ENCODE results near the gene CHIT1. TPM values are rescaled to one million over a fixed set of nuclear protein-coding genes. Genes with fewer than 3 reads are reported as not detected.
"Not testable (repeated sequence)": the region's sequence is repeated elsewhere in the genome, so short reads cannot be mapped to it uniquely, and the experiment has no call there.

CHIT1 gene
- 0.20 TPM for total RNA-seq

- no peak for ATAC-seq
Observed at GRCh38 chr1:203229471-203230135, at the start of gene CHIT1. CHIT1 (minus strand) TSS chr1:203229673; CDS start chr1:203229636, 37 bp downstream.

- no peak for ATAC-seq
Observed at GRCh38 chr1:203278885-203279406, 49.5 kb upstream of the CHIT1 start.

GRCh38 chr1:203278082-203278884, 48.8 kb upstream of the CHIT1 start:
- ATAC-seq, result peak; percentile 4

GRCh38 chr1:203276916-203277545, 47.6 kb upstream of the CHIT1 start:
- ATAC-seq, result no peak

- ATAC-seq, result no peak
Observed at GRCh38 chr1:203276408-203276807, 46.9 kb upstream of the CHIT1 start.

GRCh38 chr1:203275656-203276272, 46.3 kb upstream of the CHIT1 start:
- ATAC-seq, result no peak

GRCh38 chr1:203274603-203275381, 45.3 kb upstream of the CHIT1 start:
- peak; percentile 59 for ATAC-seq

- peak; percentile 0 for ATAC-seq
Observed at GRCh38 chr1:203273869-203274602, 44.6 kb upstream of the CHIT1 start.

GRCh38 chr1:203273206-203273868, 43.9 kb upstream of the CHIT1 start:
- peak; percentile 87 for ATAC-seq

GRCh38 chr1:203272633-203273205, 43.2 kb upstream of the CHIT1 start:
- ATAC-seq, result no peak

GRCh38 chr1:203271962-203272632, 42.6 kb upstream of the CHIT1 start:
- no peak for ATAC-seq

- ATAC-seq, result no peak
Observed at GRCh38 chr1:203271018-203271743, 41.7 kb upstream of the CHIT1 start.

- no peak for ATAC-seq
Observed at GRCh38 chr1:203270448-203270847, 41.0 kb upstream of the CHIT1 start.

- no peak for ATAC-seq
Observed at GRCh38 chr1:203269654-203270020, 40.2 kb upstream of the CHIT1 start.

GRCh38 chr1:203268901-203269653, 39.6 kb upstream of the CHIT1 start:
- ATAC-seq, result peak; percentile 12

GRCh38 chr1:203267912-203268311, 38.4 kb upstream of the CHIT1 start:
- ATAC-seq, result no peak

- ATAC-seq, result peak; percentile 67
Observed at GRCh38 chr1:203267347-203267846, 37.9 kb upstream of the CHIT1 start.

GRCh38 chr1:203266140-203266539, 36.7 kb upstream of the CHIT1 start:
- ATAC-seq, result not testable (repeated sequence)

All from esophagus mucosa (tissue), 1 donor.